ENCODE data around the gene GRK7. TPM values are rescaled to one million over a fixed set of nuclear protein-coding genes. Genes with fewer than 3 reads are reported as not detected.

GRK7 gene, protein sequence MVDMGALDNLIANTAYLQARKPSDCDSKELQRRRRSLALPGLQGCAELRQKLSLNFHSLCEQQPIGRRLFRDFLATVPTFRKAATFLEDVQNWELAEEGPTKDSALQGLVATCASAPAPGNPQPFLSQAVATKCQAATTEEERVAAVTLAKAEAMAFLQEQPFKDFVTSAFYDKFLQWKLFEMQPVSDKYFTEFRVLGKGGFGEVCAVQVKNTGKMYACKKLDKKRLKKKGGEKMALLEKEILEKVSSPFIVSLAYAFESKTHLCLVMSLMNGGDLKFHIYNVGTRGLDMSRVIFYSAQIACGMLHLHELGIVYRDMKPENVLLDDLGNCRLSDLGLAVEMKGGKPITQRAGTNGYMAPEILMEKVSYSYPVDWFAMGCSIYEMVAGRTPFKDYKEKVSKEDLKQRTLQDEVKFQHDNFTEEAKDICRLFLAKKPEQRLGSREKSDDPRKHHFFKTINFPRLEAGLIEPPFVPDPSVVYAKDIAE (N-terminal part only)
- not detected for total RNA-seq

GRCh38 chr3:141763088-141763750, at the start of gene GRK7:
GRK7 (plus strand) TSS chr3:141763408; CDS start chr3:141778285, 14,877 bp downstream.

GRCh38 chr3:141738022-141738890, 25.0 kb upstream of the GRK7 start, which contains the start of gene RNF7:
RNF7 (plus strand) TSS chr3:141738298; CDS start chr3:141738342, 44 bp downstream.

Small RNAs within 50 kb of the gene (small RNA-seq; reads per million reads assigned to genes)
- gene AC112771.1 = not detected

Other genes with a start within 250 kb of the GRK7 start
- gene RNF7, start 25.1 kb upstream of the GRK7 start, total RNA-seq = 29.5 TPM
- gene ATP1B3, start 113.2 kb downstream of the GRK7 start, total RNA-seq = 61.4 TPM